Thyroid gland (tissue), 4 donors: ENCODE measurements around the gene TUBB6. TPM values are rescaled to one million over a fixed set of nuclear protein-coding genes. Genes with fewer than 3 reads are reported as not detected.

Experiments used
- DNase-seq, 2 donors: peaks; one replicate each; pipeline ENCODE4 v3.0.0-alpha.2; 2019
- H3K27ac ChIP-seq, 3 donors: fragments of 200-600 bp; sonication (generic); 1 replicate in 2 of 3; 2 replicates in 1 of 3; pipeline ENCODE4 v1.5.1; 2016 to 2019; ENCODE audit warnings: mild to moderate bottlenecking in 1 of 3, moderate library complexity in 1 of 3
- H3K27me3 ChIP-seq: fragments of 200-600 bp; sonication (generic); one replicate; pipeline ENCODE4 v1.5.1; 2019
- H3K36me3 ChIP-seq, 2 donors: fragments of 200-600 bp; sonication (generic); one replicate each; pipeline ENCODE4 v1.5.1; 2016 to 2019
- H3K4me1 ChIP-seq, 2 donors: fragments of 200-600 bp; sonication (generic); one replicate each; pipeline ENCODE4 v1.5.1; 2017 to 2019
- H3K4me3 ChIP-seq, 3 donors: fragments of 200-600 bp; sonication (generic); replicated peaks in 1 of 3; 1 replicate in 2 of 3; 2 replicates in 1 of 3; pipeline ENCODE4 v1.5.1; 2016; ENCODE audit warnings: mild to moderate bottlenecking in 1 of 3
- H3K9me3 ChIP-seq: fragments of 200-600 bp; sonication (generic); one replicate; pipeline ENCODE4 v1.5.1; 2017
- CTCF ChIP-seq, 6 experiments: fragments of 200-600 bp in 3 of 6; fragments of 450-650 bp in 3 of 6; sonication (generic) in 3 of 6; IDR thresholded peaks; one replicate each; pipeline ENCODE4 v1.5.1; 2016 to 2019; ENCODE audit warnings: antibody characterized with exemption in 6 of 6, mild to moderate bottlenecking in 2 of 6, inconsistent platforms in 1 of 6, moderate library complexity in 1 of 6
- POLR2A ChIP-seq, 2 donors: fragments of 450-650 bp; IDR thresholded peaks; one replicate each; pipeline ENCODE4 v1.6.1; 2017; ENCODE audit warnings: antibody characterized with exemption in 2 of 2, mild to moderate bottlenecking in 2 of 2, moderate library complexity in 1 of 2
- WGBS, 2 donors: methylation state at CpG; one replicate each; pipeline ENCODE4 v1.1.5; 2017; 5-methylcytosine and 5-hydroxymethylcytosine counted together
- intact Hi-C: fragments of 100-400 bp; cut with DNase I; formaldehyde crosslinking; loops from one replicate; pipeline ENCODE4 v1.15.1; 2023
- total RNA-seq, 4 donors: library from RNA; depleted of rRNA; stranded (reverse); fragments of >200 nt; gene quantifications; one replicate each; pipeline ENCODE4 v1.2.3, GENCODE V29; 2016

TUBB6 gene
- total RNA-seq, 4 donors from 2014 or later, result 91.9 to 157 (median 124) TPM

GRCh38 chr18:12335503-12335902 is 27.5 kb downstream of the TUBB6 start:
- TF ChIP-seq POLR2A (IDR thresholded peaks at IDR 0.05), result no peak
- no peak for TF ChIP-seq CTCF (IDR thresholded peaks at IDR 0.05)
- Histone ChIP-seq H3K9me3 (no peaks in the 10 kb centered on the region), H3K27ac (peak overlapping the region in 1 of 3 donors; percentile 22), H3K27me3 (no peaks in the 10 kb centered on the region), H3K36me3 (peaks cover 11 to 14% of the 10 kb centered on the region in 2 donors), H3K4me1 (peaks cover 15 to 33% of the 10 kb centered on the region in 2 donors), H3K4me3 (no peak overlapping the region)
- WGBS, 2 donors, result 90% methylated on average over 7 of the region's 7 CpGs
- no peak for DNase-seq
- intact Hi-C loops, result no loop called here

- Histone ChIP-seq H3K36me3 (peaks cover 14 to 15% of the 10 kb centered on the region in 2 donors), H3K4me3 (no peak overlapping the region), H3K27ac (no peak overlapping the region), H3K4me1 (peaks cover 15 to 33% of the 10 kb centered on the region in 2 donors), H3K9me3 (no peaks in the 10 kb centered on the region), H3K27me3 (no peaks in the 10 kb centered on the region)
- intact Hi-C loops, result no loop called here
- TF ChIP-seq CTCF (IDR thresholded peaks at IDR 0.05), result no peak
- TF ChIP-seq POLR2A (IDR thresholded peaks at IDR 0.05), result no peak
- 63 to 65% methylated on average over 2 of the region's 2 CpGs for WGBS, 2 donors
- DNase-seq, result peak; percentile 47 to 57
Measured at GRCh38 chr18:12336171-12336613, 28.2 kb downstream of the TUBB6 start.

GRCh38 chr18:12336887-12337286 is 28.8 kb downstream of the TUBB6 start:
- Histone ChIP-seq H3K9me3 (no peaks in the 10 kb centered on the region), H3K4me1 (peaks cover 15 to 33% of the 10 kb centered on the region in 2 donors), H3K4me3 (no peak overlapping the region), H3K36me3 (peaks cover 14 to 22% of the 10 kb centered on the region in 2 donors), H3K27me3 (no peaks in the 10 kb centered on the region), H3K27ac (peak overlapping the region in 1 of 3 donors; percentile 8)
- 77 to 79% methylated on average over 6 of the region's 6 CpGs for WGBS, 2 donors
- no peak for DNase-seq
- TF ChIP-seq CTCF (IDR thresholded peaks at IDR 0.05) (no peak), POLR2A (IDR thresholded peaks at IDR 0.05) (no peak)
- intact Hi-C loops, result no loop called here

GRCh38 chr18:12338382-12338781 is 30.3 kb downstream of the TUBB6 start:
- no peak for DNase-seq
- Histone ChIP-seq H3K4me1 (peaks cover 15 to 32% of the 10 kb centered on the region in 2 donors), H3K36me3 (peaks cover 27 to 35% of the 10 kb centered on the region in 2 donors), H3K27ac (no peak overlapping the region), H3K9me3 (no peaks in the 10 kb centered on the region), H3K4me3 (no peak overlapping the region), H3K27me3 (no peaks in the 10 kb centered on the region)
- WGBS, 2 donors, result 91% methylated on average over 2 of the region's 2 CpGs
- intact Hi-C loops, result no loop called here
- TF ChIP-seq POLR2A (IDR thresholded peaks at IDR 0.05) (no peak), CTCF (IDR thresholded peaks at IDR 0.05) (no peak)

- TF ChIP-seq POLR2A (IDR thresholded peaks at IDR 0.05) (no peak), CTCF (IDR thresholded peaks at IDR 0.05) (no peak)
- Histone ChIP-seq H3K4me1 (peaks cover 0 to 6% of the 10 kb centered on the region in 2 donors), H3K9me3 (no peaks in the 10 kb centered on the region), H3K36me3 (peaks cover 43 to 59% of the 10 kb centered on the region in 2 donors), H3K27me3 (no peaks in the 10 kb centered on the region), H3K4me3 (no peak overlapping the region), H3K27ac (no peak overlapping the region)
- no peak for DNase-seq
- intact Hi-C loops, result no loop called here
- 94 to 97% methylated on average over 5 of the region's 5 CpGs for WGBS, 2 donors
Measured at GRCh38 chr18:12340945-12341660, 33.1 kb downstream of the TUBB6 start.
